Stimulated activated effector memory CD8-positive, alpha-beta T cell treated with anti-CD3 and anti-CD28 coated beads, Interleukin-12 subunit alpha, Interleukin-12 subunit beta, amount 100 ng/mL, for 72 hours (primary cell): Measurements from ENCODE around the gene FAM177A1.
"Not testable (repeated sequence)": the region's sequence is repeated elsewhere in the genome, so short reads cannot be mapped to it uniquely, and the experiment has no call there.

ENCODE experiments used
- ATAC-seq: fragments of 150-1000 bp; cut with Tn5 transposase; 2 replicates; pipeline ENCODE4 v1.10.0; 2021
- DNase-seq, 2 donors: peaks; one replicate each; pipeline ENCODE4 v3.0.0; 2021 to 2022; ENCODE audit warnings: low spot score in 2 of 2
- H3K27ac Mint-ChIP-seq: one replicate; pipeline ENCODE4 v1.8.0; 2022; ENCODE audit warnings: mild to moderate bottlenecking, mixed read lengths
- H3K36me3 Mint-ChIP-seq: one replicate; pipeline ENCODE4 v1.8.0; 2022; ENCODE audit warnings: mild to moderate bottlenecking, mixed read lengths
- H3K4me1 Mint-ChIP-seq: one replicate; pipeline ENCODE4 v1.8.0; 2022; ENCODE audit warnings: mixed read lengths
- H3K4me3 Mint-ChIP-seq: one replicate; pipeline ENCODE4 v1.8.0; 2022; ENCODE audit warnings: mild to moderate bottlenecking, mixed read lengths
- H3K9me3 Mint-ChIP-seq: one replicate; pipeline ENCODE4 v1.8.0; 2022; ENCODE audit warnings: mixed read lengths

Gene FAM177A1, protein sequence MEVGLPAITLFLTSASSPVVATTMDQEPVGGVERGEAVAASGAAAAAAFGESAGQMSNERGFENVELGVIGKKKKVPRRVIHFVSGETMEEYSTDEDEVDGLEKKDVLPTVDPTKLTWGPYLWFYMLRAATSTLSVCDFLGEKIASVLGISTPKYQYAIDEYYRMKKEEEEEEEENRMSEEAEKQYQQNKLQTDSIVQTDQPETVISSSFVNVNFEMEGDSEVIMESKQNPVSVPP

GRCh38 chr14:35046048-35046750, at the start of gene FAM177A1:
TSS of gene FAM177A1 (plus strand) at chr14:35046272. CDS start at chr14:35046464, 192 bp downstream.
- Mint-ChIP-seq H3K4me1 (peaks cover 30% of the 10 kb centered on the region), H3K27ac (peak within 1 kb of the TSS; percentile 95), H3K9me3 (no peaks in the 10 kb centered on the region), H3K36me3 (peaks cover 37% of the 10 kb centered on the region), H3K4me3 (peak within 1 kb of the TSS; percentile 95)
- ATAC-seq (peak; percentile 97), DNase-seq (peak; percentile 89 to 96)

- H3K27ac Mint-ChIP-seq: peak overlapping the region; percentile 64
- H3K4me1 Mint-ChIP-seq: peaks cover 7% of the 10 kb centered on the region
- H3K4me3 Mint-ChIP-seq: no peak overlapping the region
- DNase-seq: no peak
- H3K9me3 Mint-ChIP-seq: no peaks in the 10 kb centered on the region
- no peak for ATAC-seq
- H3K36me3 Mint-ChIP-seq: peaks cover 79% of the 10 kb centered on the region
Measured at GRCh38 chr14:34997762-34998161, 48.3 kb upstream of the FAM177A1 start.

GRCh38 chr14:34999500-34999899, 46.6 kb upstream of the FAM177A1 start:
- Mint-ChIP-seq H3K4me3 (no peak overlapping the region), H3K36me3 (peaks cover 92% of the 10 kb centered on the region), H3K27ac (no peak overlapping the region), H3K9me3 (no peaks in the 10 kb centered on the region), H3K4me1 (peaks cover 3% of the 10 kb centered on the region)
- no peak for ATAC-seq
- DNase-seq: no peak

DNA sequence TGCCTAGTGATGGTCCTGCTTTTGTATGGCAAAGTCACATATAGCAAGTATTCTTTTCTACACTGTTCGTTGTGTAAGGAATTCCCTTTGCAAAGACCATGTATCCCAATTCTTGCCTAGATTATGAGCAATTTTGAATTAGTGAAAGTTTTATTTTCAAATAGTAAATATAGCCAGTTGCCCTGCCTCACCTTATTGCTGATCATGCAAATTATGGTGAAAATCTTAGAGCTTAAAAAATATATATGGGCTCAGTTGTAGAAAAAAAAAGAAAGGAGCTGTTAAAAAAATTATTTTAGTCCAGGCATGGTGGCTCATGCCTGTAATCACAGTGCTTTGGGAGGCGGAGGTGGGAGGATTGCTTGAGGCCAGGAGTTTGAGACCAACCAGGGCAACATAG, 44.5 kb upstream of the FAM177A1 start:
- Mint-ChIP-seq H3K4me1 (no peaks in the 10 kb centered on the region), H3K36me3 (peaks cover 92% of the 10 kb centered on the region), H3K27ac (no peak overlapping the region), H3K4me3 (no peak overlapping the region), H3K9me3 (no peaks in the 10 kb centered on the region)
- no peak for DNase-seq
- ATAC-seq: no peak

- Mint-ChIP-seq H3K27ac (no peak overlapping the region), H3K4me3 (no peak overlapping the region), H3K36me3 (peaks cover 92% of the 10 kb centered on the region), H3K9me3 (no peaks in the 10 kb centered on the region), H3K4me1 (no peaks in the 10 kb centered on the region)
- ATAC-seq: no peak
- DNase-seq: no peak
Measured at GRCh38 chr14:35004839-35005238, 41.2 kb upstream of the FAM177A1 start.

DNA sequence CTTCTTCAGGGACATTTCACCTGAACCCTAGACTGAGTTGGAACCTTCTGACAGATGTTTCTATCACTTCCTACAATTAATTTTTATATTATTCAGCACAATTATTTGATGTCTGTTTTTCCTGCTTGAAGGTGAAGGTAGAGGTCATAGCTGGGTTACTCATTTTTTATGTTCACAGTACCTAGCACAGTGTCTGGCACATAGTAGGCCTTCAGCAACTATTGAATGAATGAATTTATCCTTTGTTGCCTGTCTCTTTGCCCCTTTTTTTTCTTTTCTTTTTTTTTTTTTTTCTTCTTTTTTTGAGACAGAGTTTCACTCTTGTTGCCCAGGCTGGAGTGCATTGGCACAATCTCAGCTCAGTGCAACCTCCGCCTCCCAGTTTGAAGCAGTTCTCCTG, 29.5 kb upstream of the FAM177A1 start:
- DNase-seq (no peak), ATAC-seq (no peak)
- Mint-ChIP-seq H3K4me1 (no peaks in the 10 kb centered on the region), H3K27ac (no peak overlapping the region), H3K4me3 (no peak overlapping the region), H3K9me3 (no peaks in the 10 kb centered on the region), H3K36me3 (peaks cover 100% of the 10 kb centered on the region)

GRCh38 chr14:35020713-35021112, 25.4 kb upstream of the FAM177A1 start:
- DNase-seq (no peak), ATAC-seq (no peak)
- H3K27ac Mint-ChIP-seq: no peak overlapping the region
- peaks cover 99% of the 10 kb centered on the region for H3K36me3 Mint-ChIP-seq
- H3K4me3 Mint-ChIP-seq: no peak overlapping the region
- H3K9me3 Mint-ChIP-seq: no peaks in the 10 kb centered on the region
- no peaks in the 10 kb centered on the region for H3K4me1 Mint-ChIP-seq

DNA sequence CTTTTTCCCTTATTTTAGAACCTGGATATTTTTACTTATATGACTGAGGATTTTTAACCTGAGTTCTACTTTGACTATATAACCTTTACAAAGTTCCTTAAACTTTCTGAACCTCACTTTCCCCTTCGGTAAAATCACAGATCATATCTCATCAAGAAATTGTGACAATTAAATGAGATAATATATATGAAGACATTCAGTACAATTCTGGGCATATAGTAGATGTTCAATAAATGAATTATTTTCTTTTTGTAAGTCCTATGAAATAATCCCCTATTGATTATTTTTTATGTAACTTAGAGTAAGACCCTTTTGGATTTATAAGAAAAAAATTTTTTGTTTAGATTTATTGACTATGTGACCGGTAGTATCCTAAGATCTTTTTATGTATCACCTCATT, 17.6 kb upstream of the FAM177A1 start:
- ATAC-seq (no peak), DNase-seq (no peak)
- no peaks in the 10 kb centered on the region for H3K9me3 Mint-ChIP-seq
- no peaks in the 10 kb centered on the region for H3K4me1 Mint-ChIP-seq
- no peak overlapping the region for H3K27ac Mint-ChIP-seq
- H3K4me3 Mint-ChIP-seq: no peak overlapping the region
- peaks cover 87% of the 10 kb centered on the region for H3K36me3 Mint-ChIP-seq

- Mint-ChIP-seq H3K27ac (no peak overlapping the region), H3K9me3 (no peaks in the 10 kb centered on the region), H3K36me3 (peaks cover 52% of the 10 kb centered on the region), H3K4me1 (no peaks in the 10 kb centered on the region), H3K4me3 (no peak overlapping the region)
- DNase-seq (no peak), ATAC-seq (no peak)
Measured at GRCh38 chr14:35032562-35032961, 13.5 kb upstream of the FAM177A1 start.

- no peak overlapping the region for H3K27ac Mint-ChIP-seq
- H3K36me3 Mint-ChIP-seq: peaks cover 34% of the 10 kb centered on the region
- H3K4me1 Mint-ChIP-seq: no peaks in the 10 kb centered on the region
- no peak for DNase-seq
- no peak overlapping the region for H3K4me3 Mint-ChIP-seq
- no peaks in the 10 kb centered on the region for H3K9me3 Mint-ChIP-seq
- ATAC-seq: no peak
Measured at GRCh38 chr14:35034440-35034833, 11.6 kb upstream of the FAM177A1 start.

DNA sequence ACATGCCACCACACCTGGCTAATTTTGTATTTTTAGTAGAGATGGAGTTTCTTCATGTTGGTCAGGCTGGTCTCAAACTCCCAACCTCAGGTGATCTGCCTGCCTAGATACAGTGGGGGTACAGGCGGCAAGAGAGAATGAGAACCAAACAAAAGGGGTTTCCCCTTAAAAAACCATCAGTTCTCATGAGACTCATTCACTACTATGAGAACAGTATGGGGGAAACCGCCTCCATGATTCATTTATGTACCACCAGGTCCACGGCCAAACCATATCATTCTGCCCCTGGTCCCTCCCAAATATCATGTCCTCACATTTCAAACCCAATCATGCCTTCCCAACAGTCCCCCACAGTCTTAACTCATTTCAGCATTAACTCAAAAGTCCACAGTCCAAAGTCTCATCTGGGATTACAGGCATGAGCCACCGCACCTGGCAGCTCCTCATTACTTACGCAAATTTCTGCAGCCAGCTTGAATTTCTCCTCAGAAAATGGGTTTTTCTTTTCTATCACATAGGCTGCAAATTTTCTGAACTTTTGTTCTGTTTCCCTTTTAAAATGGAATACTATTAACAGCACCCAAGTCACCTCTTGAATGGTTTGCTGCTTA, 11.0 kb upstream of the FAM177A1 start:
- DNase-seq, H3K4me3 Mint-ChIP-seq, H3K9me3 Mint-ChIP-seq, H3K27ac Mint-ChIP-seq, H3K4me1 Mint-ChIP-seq: not testable (repeated sequence)
- H3K36me3 Mint-ChIP-seq: peaks cover 27% of the 10 kb centered on the region
- peak; percentile 74 for ATAC-seq

GRCh38 chr14:35038312-35038711, 7.8 kb upstream of the FAM177A1 start:
- DNase-seq, H3K27ac Mint-ChIP-seq, ATAC-seq, H3K4me3 Mint-ChIP-seq, H3K9me3 Mint-ChIP-seq, H3K4me1 Mint-ChIP-seq, H3K36me3 Mint-ChIP-seq: not testable (repeated sequence)

GRCh38 chr14:35042632-35043031, 3.4 kb upstream of the FAM177A1 start:
- no peaks in the 10 kb centered on the region for H3K9me3 Mint-ChIP-seq
- peaks cover 13% of the 10 kb centered on the region for H3K36me3 Mint-ChIP-seq
- no peak overlapping the region for H3K27ac Mint-ChIP-seq
- ATAC-seq (no peak), DNase-seq (no peak)
- peaks cover 19% of the 10 kb centered on the region for H3K4me1 Mint-ChIP-seq
- H3K4me3 Mint-ChIP-seq: no peak overlapping the region

DNA sequence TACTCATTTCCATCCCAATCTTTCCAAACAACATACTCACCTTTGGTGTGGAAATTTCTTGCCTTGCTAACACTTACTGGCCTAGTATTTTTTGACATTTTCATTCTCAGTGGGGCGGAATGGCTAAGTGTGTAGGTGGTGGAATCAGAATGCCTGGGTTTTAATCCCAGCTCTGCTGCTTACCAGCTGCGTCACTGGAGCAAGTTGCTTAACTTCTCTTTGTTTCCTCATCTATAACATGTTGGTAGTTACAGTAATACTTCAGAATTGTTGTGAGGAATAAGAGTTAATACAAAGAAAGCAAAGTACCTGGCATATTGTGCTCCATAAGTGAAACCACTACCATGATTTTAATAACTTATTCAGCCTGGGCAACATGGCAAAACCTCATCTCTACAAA, 3.0 kb upstream of the FAM177A1 start:
- Mint-ChIP-seq H3K4me3 (no peak overlapping the region), H3K27ac (no peak overlapping the region), H3K4me1 (peaks cover 23% of the 10 kb centered on the region), H3K36me3 (peaks cover 13% of the 10 kb centered on the region), H3K9me3 (no peaks in the 10 kb centered on the region)
- DNase-seq: no peak
- no peak for ATAC-seq

- DNase-seq: no peak
- Mint-ChIP-seq H3K9me3 (no peaks in the 10 kb centered on the region), H3K4me3 (peak overlapping the region; percentile 95), H3K4me1 (peaks cover 30% of the 10 kb centered on the region), H3K36me3 (peaks cover 27% of the 10 kb centered on the region), H3K27ac (peak overlapping the region; percentile 95)
- ATAC-seq: no peak
Measured at GRCh38 chr14:35044939-35045797, 904 bp upstream of the FAM177A1 start.
